K562 (cell line): Measurements from ENCODE around the gene LMBR1L.

Experiments used
- CBFB ChIP-seq: sonication (generic); formaldehyde crosslinking; IDR thresholded peaks from 2 replicates; pipeline ENCODE4 v1.4.0; 2020; ENCODE audit warnings: mild to moderate bottlenecking, missing genetic modification reagents
- CEBPB ChIP-seq: fragments of 450-650 bp; IDR thresholded peaks from 2 replicates; pipeline ENCODE4 v1.6.1; 2016; ENCODE audit warnings: missing genetic modification characterization, missing compliant biosample characterization
- CHD2 ChIP-seq: IDR thresholded peaks from 2 replicates; pipeline ENCODE4 v1.6.1; 2011; ENCODE audit warnings: low read depth, low read length
- ELF1 ChIP-seq: fragments of 200-800 bp; sonication (Bioruptor generic); IDR thresholded peaks from 2 replicates; pipeline ENCODE4 v1.6.1; 2016; ENCODE audit warnings: missing genetic modification characterization, missing compliant biosample characterization
- GATA2 ChIP-seq: sonication (generic); formaldehyde crosslinking; IDR thresholded peaks from 2 replicates; pipeline ENCODE4 v1.4.0; 2020; ENCODE audit warnings: mild to moderate bottlenecking, missing genetic modification reagents
- PHF21A ChIP-seq: fragments of 450-650 bp; IDR thresholded peaks from 2 replicates; pipeline ENCODE4 v1.6.1; 2017; ENCODE audit warnings: low read depth, borderline replicate concordance
- POLR2A ChIP-seq: fragments of 450-650 bp; conservative IDR thresholded peaks from 2 replicates; pipeline ENCODE4 v1.6.1; 2016
- SIN3A ChIP-seq, 2 experiments: fragments of 150-350 bp in 1 of 2; IDR thresholded peaks; 2 replicates each; pipeline ENCODE4 v1.6.1; 2011 to 2016; ENCODE audit warnings: borderline replicate concordance in 2 of 2, low read depth in 2 of 2, low read length in 2 of 2, mild to moderate bottlenecking in 2 of 2, moderate library complexity in 2 of 2; ENCODE audit not compliant: control insufficient read depth in 1 of 2
- YY1 ChIP-seq, 3 experiments: IDR thresholded peaks; 2 replicates each; pipeline ENCODE4 v1.6.1; 2011; ENCODE audit warnings: low read length in 2 of 3, mild to moderate bottlenecking in 2 of 3, moderate library complexity in 2 of 3, borderline replicate concordance in 1 of 3, control low read depth in 1 of 3, low read depth in 1 of 3; ENCODE audit not compliant: insufficient read depth in 3 of 3, insufficient replicate concordance in 2 of 3, control insufficient read depth in 1 of 3, insufficient read length in 1 of 3; ENCODE audit errors: extremely low read depth in 1 of 3
- ZBTB40 ChIP-seq, 2 experiments: fragments of 450-650 bp in 1 of 2; sonication (generic) in 1 of 2; formaldehyde crosslinking in 1 of 2; IDR thresholded peaks; 2 replicates each; pipeline versions ENCODE4 v1.7.1 to v1.9.0; 2016 to 2022; ENCODE audit warnings: inconsistent platforms in 1 of 2, mild to moderate bottlenecking in 1 of 2, missing genetic modification reagents in 1 of 2
- ZNF644 ChIP-seq: fragments of 200-800 bp; sonication (Bioruptor generic); IDR thresholded peaks from 2 replicates; pipeline ENCODE4 v1.6.1; 2016; ENCODE audit warnings: low read depth, missing genetic modification characterization, missing compliant biosample characterization
- TF ChIP-seq, protein P1 (sequence below): sonication (generic); formaldehyde crosslinking; IDR thresholded peaks from 2 replicates; pipeline ENCODE4 v1.8.1; 2022; ENCODE audit warnings: missing genetic modification reagents
- TF ChIP-seq, protein P2 (sequence below), 3 experiments: IDR thresholded peaks in 2 of 3; conservative IDR thresholded peaks in 1 of 3; 2 replicates each; pipeline ENCODE4 v1.5.1; 2011 to 2012; ENCODE audit warnings: low read length in 3 of 3, mild to moderate bottlenecking in 3 of 3, control low read depth in 2 of 3, improper control_type of control experiment in 1 of 3, inconsistent platforms in 1 of 3, low read depth in 1 of 3, mixed read lengths in 1 of 3, moderate library complexity in 1 of 3; ENCODE audit not compliant: insufficient read depth in 2 of 3

DNA sequence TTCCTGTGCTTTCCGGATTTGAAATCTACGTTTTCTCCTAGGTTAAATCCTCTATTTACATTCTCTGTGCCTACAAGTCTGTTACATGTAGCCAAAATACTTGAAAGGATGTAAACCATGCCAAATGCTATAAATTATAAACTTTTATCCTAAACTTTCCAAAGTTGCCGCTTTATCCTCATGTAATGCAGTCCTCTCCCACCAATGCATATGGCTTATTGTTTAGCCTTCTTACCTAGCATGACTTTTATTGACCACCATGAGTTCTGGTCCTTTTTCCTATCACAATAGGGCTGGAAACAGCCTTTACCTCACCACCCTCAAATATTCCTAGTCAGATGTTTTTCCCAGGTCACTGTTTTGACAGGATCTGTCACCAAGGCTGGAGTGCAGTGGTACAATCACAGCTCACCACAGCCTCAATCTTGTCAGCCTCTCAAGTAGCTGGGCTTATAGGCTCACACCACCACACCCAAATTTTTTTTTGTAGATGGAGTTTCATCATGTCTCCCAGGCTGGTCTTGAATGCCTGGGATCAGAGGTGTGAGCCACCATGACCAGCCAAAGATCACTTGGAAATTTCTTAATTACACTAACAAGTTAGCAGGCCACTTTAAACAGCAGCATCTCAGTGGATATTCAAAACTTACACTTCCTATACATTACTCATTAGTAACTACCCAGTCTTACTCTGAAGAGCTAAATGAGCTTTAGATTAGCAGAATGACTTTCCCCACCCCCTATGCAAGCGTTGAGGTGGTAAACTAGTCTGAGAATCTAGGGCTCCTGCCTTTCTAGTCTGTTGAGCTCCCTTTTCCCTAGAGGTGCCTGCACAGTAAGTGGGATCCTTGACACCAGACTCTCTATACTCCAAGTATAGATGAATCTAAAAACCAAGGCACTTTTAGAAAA, 16.5 kb upstream of the LMBR1L start:
- TF ChIP-seq ZNF644 (tag) (no peak), SIN3A (IDR thresholded peaks at IDR 0.05; ENCODE audit: borderline replicate concordance in 2 of 2, control insufficient read depth in 1 of 2, low read depth in 2 of 2, low read length in 2 of 2) (peak in 1 of 2 experiments; percentile 60; a peak in 1 of 4 replicates), PHF21A (no peak), CBFB (CRISPR knock-in tag) (no peak), YY1 (IDR thresholded peaks at IDR 0.05; ENCODE audit: borderline replicate concordance in 1 of 3, control insufficient read depth in 1 of 3, extremely low read depth in 1 of 3, insufficient read depth in 3 of 3, insufficient read length in 1 of 3, insufficient replicate concordance in 2 of 3, low read depth in 1 of 3, low read length in 2 of 3) (no peak), ELF1 (tag) (no peak), GATA2 (CRISPR knock-in tag) (no peak), ZBTB40 (IDR thresholded peaks at IDR 0.05) (no peak), ZBTB40 (CRISPR knock-in tag; IDR thresholded peaks at IDR 0.05) (no peak), CHD2 (no peak), CEBPB (tag) (peak; percentile 23; the same call in 1 of the 2 replicates), POLR2A (peak; percentile 92)
- TF ChIP-seq, protein P1, sequence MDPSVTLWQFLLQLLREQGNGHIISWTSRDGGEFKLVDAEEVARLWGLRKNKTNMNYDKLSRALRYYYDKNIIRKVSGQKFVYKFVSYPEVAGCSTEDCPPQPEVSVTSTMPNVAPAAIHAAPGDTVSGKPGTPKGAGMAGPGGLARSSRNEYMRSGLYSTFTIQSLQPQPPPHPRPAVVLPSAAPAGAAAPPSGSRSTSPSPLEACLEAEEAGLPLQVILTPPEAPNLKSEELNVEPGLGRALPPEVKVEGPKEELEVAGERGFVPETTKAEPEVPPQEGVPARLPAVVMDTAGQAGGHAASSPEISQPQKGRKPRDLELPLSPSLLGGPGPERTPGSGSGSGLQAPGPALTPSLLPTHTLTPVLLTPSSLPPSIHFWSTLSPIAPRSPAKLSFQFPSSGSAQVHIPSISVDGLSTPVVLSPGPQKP (CRISPR knock-in tag), result no peak
- TF ChIP-seq, protein P2, sequence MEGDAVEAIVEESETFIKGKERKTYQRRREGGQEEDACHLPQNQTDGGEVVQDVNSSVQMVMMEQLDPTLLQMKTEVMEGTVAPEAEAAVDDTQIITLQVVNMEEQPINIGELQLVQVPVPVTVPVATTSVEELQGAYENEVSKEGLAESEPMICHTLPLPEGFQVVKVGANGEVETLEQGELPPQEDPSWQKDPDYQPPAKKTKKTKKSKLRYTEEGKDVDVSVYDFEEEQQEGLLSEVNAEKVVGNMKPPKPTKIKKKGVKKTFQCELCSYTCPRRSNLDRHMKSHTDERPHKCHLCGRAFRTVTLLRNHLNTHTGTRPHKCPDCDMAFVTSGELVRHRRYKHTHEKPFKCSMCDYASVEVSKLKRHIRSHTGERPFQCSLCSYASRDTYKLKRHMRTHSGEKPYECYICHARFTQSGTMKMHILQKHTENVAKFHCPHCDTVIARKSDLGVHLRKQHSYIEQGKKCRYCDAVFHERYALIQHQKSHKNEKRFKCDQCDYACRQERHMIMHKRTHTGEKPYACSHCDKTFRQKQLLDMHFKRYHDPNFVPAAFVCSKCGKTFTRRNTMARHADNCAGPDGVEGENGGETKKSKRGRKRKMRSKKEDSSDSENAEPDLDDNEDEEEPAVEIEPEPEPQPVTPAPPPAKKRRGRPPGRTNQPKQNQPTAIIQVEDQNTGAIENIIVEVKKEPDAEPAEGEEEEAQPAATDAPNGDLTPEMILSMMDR (IDR thresholded peaks at IDR 0.05 in 2 of 3, conservative IDR thresholded peaks at IDR 0.05 in 1 of 3; ENCODE audit: insufficient read depth in 2 of 3, low read depth in 1 of 3, low read length in 3 of 3), result no peak
